Limb (tissue), 2 donors: ENCODE results near the gene PRIM2.
"Not testable (repeated sequence)": the region's sequence is repeated elsewhere in the genome, so short reads cannot be mapped to it uniquely, and the experiment has no call there.

Experiments used
- DNase-seq, 2 donors: peaks; one replicate each; pipeline ENCODE4 v3.0.0-alpha.2; 2016; ENCODE audit errors: extremely low spot score in 2 of 2

The PRIM2 gene

GRCh38 chr6:57307850-57308249, 9.6 kb upstream of the PRIM2 start:
- no peak for DNase-seq

- DNase-seq: not testable (repeated sequence)
Measured at GRCh38 chr6:57308755-57309154, 8.7 kb upstream of the PRIM2 start.

GRCh38 chr6:57310095-57310816, 7.2 kb upstream of the PRIM2 start:
- not testable (repeated sequence) for DNase-seq

- DNase-seq: no peak
Measured at GRCh38 chr6:57310817-57311157, 6.6 kb upstream of the PRIM2 start.

- DNase-seq: not testable (repeated sequence)
Measured at GRCh38 chr6:57311300-57312003, 6.0 kb upstream of the PRIM2 start.

- DNase-seq: no peak
Measured at GRCh38 chr6:57312004-57312345, 5.5 kb upstream of the PRIM2 start.

GRCh38 chr6:57313009-57313408, 4.4 kb upstream of the PRIM2 start:
- no peak for DNase-seq

GRCh38 chr6:57313711-57314471, 3.5 kb upstream of the PRIM2 start:
- DNase-seq: peak; percentile 39 to 72

- DNase-seq: no peak
Measured at GRCh38 chr6:57315111-57315510, 2.3 kb upstream of the PRIM2 start.

- DNase-seq: no peak
Measured at GRCh38 chr6:57315851-57316250, 1.6 kb upstream of the PRIM2 start.

GRCh38 chr6:57316581-57317059, 810 bp upstream of the PRIM2 start:
- peak; percentile 88 to 90 for DNase-seq

- DNase-seq: peak in 1 of 2 donors; percentile 32
Measured at GRCh38 chr6:57324538-57324937, 7.1 kb downstream of the PRIM2 start.

- DNase-seq: no peak
Measured at GRCh38 chr6:57327311-57327710, 9.9 kb downstream of the PRIM2 start.

- no peak for DNase-seq
Measured at GRCh38 chr6:57328074-57328473, 10.6 kb downstream of the PRIM2 start.

- DNase-seq: no peak
Measured at GRCh38 chr6:57329933-57330332, 12.5 kb downstream of the PRIM2 start.

- DNase-seq: no peak
Measured at GRCh38 chr6:57342148-57342669, 24.8 kb downstream of the PRIM2 start.

GRCh38 chr6:57343342-57343741, 25.9 kb downstream of the PRIM2 start:
- DNase-seq: not testable (repeated sequence)

- DNase-seq: not testable (repeated sequence)
Measured at GRCh38 chr6:57346715-57347114, 29.3 kb downstream of the PRIM2 start.

GRCh38 chr6:57347597-57347996, 30.2 kb downstream of the PRIM2 start:
- DNase-seq: not testable (repeated sequence)

- not testable (repeated sequence) for DNase-seq
Measured at GRCh38 chr6:57350443-57350842, 33.0 kb downstream of the PRIM2 start.

- not testable (repeated sequence) for DNase-seq
Measured at GRCh38 chr6:57352596-57352995, 35.2 kb downstream of the PRIM2 start.

GRCh38 chr6:57358319-57358718, 40.9 kb downstream of the PRIM2 start:
- not testable (repeated sequence) for DNase-seq
